ENCODE data around the gene WWOX.

WWOX gene

DNA sequence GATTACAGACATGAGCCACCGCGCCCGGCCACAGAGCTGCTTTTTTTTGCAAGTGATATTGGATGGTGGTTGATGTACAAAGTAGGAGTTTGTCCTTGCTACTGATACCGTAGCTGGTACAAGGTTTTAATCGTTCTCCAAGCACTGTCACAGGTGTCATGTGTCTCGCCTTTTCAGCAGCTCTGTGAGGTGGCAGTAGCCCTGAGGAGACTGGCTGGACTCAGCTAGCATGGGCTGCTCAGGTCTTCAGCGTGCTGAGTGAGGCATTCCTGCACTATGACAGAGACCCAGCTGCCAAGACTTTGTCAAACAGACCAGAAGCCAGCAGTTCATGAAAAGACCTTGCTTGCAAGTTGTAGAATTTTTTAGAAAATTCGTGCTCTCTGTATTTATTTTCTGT, 7.2 kb downstream of the WWOX start:
- DNase-seq: no peak

- no peak for DNase-seq
Measured at GRCh38 chr16:78108451-78108850, 9.0 kb downstream of the WWOX start.

- DNase-seq: no peak
Measured at GRCh38 chr16:78113258-78113657, 13.8 kb downstream of the WWOX start.

GRCh38 chr16:78115659-78116058, 16.2 kb downstream of the WWOX start:
- DNase-seq: no peak

GRCh38 chr16:78116946-78117345, 17.5 kb downstream of the WWOX start:
- DNase-seq: no peak

DNA sequence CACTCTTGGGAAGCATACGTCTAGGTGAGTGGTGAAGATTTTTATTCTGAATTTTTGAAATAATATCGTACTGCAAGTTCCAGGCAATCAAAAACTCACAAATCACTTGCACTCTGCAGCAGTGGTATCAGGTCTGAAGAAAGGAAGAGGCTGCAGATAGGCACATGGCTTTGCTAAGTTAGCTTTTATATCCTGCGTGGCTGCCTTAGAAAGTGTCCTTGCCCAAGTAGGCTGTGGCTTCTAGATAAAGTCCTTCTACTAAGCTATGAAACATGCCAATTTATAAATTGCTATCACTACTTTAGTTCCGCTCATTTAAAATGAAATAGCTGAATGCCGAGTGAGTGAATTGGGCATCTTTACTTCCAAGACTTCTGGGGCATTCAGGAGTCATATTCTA, 17.9 kb downstream of the WWOX start:
- DNase-seq: no peak

GRCh38 chr16:78118469-78119025, 19.1 kb downstream of the WWOX start:
- DNase-seq: no peak

DNA sequence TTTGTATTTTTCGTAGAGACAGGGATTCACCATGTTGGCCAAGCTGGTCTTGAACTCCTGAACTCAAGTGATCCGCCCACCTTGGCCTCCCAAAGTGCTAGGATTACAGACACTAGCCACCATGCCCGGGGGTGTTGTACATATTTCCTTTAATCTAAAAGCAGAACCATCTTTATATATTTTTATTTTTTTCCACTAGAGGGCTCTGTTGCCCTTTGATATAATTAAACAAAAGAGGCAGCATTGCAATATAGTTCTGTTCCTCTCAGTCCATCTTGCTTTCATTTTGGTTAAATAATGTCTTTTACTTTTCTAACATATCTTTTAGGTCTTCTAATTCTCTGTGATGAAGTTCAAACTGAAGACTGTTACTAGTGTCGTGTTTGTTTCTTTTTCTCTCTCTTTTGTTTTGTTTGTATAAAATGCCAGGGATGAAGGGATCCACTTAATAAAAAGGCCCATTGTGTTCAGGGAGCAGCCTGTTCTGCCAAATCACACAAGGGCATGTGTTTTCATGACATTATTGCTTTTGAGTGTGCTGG, 23.4 kb downstream of the WWOX start:
- no peak for DNase-seq

DNA sequence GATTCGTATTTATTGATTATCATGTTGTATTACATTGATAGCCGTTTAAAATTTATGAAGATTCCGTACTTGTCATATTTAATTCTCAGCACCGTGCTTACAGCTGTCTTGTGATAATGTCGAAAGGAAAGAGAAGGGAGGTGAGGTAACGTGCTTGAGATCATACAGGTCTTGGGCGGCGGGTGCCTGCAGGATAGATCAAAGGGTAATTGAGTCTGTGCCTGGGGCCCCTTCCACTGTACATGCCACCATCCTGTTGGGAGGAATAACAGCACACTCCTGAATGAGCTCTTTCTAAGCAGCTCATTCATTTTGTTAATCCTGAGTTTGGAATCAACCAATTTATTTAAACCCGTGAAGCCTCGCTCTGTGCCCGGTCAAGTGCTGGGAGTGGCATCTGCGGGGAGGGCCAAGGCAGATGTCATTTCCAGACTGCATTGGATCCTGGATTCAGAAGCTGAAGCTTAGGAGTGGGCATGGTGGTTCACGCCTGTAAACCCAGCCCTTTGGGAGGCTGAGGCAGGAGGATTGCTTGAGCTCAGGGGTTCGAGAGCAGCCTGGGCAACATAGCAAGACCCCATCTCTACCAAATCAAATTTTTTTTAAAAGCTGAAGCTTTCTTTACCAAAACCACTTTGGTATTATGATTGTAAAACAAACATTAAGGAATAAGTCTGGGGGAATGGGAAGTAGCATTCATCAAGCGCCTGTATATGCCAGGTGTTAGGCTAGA, 25.8 kb downstream of the WWOX start:
- DNase-seq: no peak

DNA sequence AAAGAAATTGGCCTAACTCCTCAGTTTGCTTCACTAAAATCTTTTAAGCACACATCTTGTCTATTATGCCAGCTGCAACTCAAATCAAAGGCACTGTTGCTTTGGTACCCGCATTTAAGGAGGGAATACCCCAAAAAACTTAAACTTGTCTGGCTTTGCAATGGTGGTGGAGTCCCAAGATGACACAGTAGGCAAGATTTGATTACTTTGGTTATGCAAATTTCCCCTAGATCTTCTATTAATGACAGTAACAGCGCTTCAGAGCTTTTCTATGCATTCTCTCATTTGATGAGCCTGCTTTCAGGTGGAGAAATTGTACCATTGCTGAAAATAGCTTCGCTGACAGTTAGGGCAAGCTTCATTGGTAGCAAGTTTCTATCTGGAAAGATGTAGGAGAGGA, 27.2 kb downstream of the WWOX start:
- no peak for DNase-seq

DNA sequence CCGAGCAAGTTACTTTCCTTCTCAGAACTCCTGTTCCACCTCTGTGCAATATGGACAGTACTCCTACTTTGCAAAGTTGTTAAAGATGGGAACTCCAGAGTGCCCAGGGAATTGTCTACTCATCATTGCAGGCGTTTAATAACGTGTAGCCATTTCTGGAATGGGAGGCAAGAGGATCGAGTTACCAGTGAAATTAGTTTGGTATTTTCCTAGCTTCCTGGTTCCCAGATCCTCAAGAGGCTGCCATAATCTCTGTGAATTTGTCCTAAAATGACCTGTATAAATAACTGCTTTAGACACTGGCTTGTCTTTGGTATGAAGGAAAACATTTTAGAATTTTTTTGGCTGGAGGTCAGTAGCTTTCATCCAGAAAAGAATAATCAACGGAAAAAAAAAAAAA, 27.7 kb downstream of the WWOX start:
- DNase-seq: no peak

GRCh38 chr16:78128913-78129312, 29.5 kb downstream of the WWOX start:
- no peak for DNase-seq

- no peak for DNase-seq
Measured at GRCh38 chr16:78129349-78129748, 29.9 kb downstream of the WWOX start.

DNA sequence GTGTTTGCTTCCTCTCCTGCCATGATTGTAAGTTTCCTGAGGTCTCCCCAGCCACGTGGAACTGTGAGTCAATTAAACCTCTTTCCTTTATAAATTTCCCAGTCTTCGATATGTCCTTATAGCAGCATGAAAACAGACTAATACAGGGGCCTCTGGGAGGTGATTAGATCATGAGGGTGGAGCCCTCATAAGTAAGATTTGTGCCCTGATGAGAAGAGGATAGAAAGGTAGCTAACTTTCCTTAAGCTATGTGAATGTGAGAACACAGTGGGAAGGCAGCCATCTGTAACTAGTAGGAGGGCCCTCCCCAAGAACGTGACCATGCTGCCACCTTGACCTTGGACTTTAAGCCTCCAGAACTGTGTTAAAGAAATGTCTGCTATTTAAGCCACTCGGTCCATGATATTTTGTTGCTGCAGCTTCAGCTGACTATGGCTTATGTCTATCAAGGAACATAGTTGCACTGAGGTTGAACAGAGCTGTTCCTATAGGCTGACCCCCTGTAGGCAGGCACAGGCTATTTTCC, 30.7 kb downstream of the WWOX start:
- DNase-seq: no peak

- DNase-seq: no peak
Measured at GRCh38 chr16:78130950-78131349, 31.5 kb downstream of the WWOX start.

DNA sequence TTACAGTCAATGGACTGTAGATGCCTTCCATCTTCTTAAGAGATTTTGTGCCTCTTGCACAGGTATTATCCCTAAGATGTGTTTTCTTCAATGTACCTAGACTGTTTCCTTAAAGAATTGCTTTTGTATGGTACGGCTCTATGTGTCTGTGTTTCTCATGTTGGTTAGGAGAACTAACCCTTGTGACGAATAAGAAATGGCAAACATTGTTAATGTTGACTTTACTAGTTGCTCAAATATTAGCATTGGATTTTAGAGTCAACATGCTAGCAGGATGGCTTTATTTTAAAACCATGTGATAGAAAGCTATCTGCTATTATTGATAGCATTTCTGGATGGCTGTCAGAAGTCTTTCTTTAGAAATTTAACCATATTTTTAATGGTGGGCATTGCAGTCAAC, 34.5 kb downstream of the WWOX start:
- DNase-seq: no peak

- no peak for DNase-seq
Measured at GRCh38 chr16:78134944-78135619, 35.6 kb downstream of the WWOX start.

GRCh38 chr16:78137179-78137578, 37.7 kb downstream of the WWOX start:
- DNase-seq: no peak

DNA sequence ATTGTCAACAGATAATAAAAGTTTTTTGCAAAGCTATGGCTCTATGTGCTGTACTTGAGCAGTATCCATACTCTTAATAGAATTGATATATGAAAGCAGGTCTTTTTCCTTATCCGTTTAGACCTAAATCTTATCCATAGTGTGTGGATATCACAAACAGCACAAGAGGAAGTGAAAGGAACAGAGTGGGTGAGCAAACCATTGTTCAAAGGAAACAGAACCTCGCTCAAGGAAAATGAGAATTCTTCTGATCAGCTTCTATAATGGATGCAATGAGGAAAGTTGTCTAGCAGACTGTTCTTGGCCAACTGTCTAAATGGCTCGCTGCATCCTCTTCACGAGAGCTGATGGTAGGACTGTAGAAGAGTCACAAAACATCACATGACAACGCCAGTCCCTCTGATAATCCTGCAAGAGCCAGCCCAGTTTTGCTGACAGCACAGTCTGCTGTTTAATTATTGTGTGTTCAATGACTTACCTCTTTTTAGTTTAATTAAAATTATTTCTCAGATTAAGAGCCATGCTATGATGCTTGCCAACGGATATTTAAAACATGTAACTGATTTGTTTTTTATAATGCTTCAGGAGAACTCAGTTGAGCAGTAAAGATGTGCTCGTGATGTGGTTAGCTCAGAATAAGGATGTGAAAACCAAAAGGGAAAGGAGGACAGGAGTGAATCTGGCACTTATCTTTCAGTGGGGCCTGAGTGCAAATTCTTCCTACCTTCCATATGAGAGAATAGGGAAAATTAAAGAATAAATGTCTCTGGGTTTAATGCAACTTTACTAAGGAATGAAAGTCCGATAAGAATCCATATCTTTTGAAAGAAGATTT, 38.5 kb downstream of the WWOX start:
- no peak for DNase-seq

DNA sequence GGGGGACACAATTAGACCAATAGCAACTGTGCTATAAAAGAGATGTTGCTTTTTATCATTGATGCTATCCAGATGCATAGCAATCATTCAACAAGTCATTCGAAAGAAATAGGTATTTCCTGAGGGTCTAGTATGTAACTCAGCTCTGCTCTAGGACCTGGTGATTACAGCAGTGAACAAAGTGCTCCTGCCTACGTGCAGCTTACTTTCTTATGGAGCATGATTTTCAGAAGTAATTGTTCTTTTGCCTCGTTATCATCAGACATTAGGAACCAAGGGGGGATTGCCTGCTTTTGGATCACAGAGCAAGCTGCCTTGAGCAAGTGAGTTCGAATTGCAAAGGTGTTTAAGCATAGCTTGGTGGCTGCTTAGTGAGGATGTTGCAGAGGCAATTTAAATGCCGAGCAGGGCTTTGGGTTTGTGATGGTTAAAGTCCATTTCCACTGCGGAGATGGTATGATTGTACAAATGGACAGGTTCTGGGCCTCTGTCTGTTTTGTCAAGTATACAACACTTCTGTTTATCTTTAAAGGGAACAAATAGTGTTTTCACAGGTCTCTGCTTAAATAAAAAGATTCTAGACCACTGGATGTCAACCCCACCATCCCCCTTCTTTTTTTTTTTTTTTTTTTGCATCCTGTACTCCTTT, 41.5 kb downstream of the WWOX start:
- DNase-seq: no peak

DNA sequence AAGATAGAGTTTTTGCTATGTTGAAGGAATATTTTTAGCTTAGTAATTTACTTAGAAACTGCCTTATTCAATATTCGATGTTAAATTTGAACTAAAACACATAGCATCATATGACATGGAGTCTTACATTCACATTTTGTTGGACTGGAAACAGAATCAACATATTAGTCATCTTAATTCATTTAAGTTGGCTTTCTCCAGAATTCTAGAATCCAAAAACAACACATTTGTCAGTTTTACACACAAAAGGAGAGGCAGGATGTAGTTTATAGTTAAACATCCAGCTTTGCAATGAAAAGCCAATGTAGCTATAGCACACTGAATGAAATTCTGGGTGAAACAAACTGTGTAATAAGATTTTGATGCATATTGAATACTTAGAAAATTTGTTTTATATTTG, 43.3 kb downstream of the WWOX start:
- DNase-seq: no peak

- no peak for DNase-seq
Measured at GRCh38 chr16:78146807-78147206, 47.4 kb downstream of the WWOX start.

All from CD4-positive, alpha-beta T cell treated with Interleukin-6 for 4 hours (primary cell).